GM12801 (cell line): ENCODE data around the gene NIT1.

ENCODE experiments used
- TF ChIP-seq, protein P1 (sequence below): IDR thresholded peaks from one replicate; pipeline ENCODE4 v1.5.1; 2011; ENCODE audit warnings: control low read depth; ENCODE audit not compliant: insufficient read length; ENCODE audit errors: extremely low read depth

The NIT1 gene

GRCh38 chr1:161166669-161167548 is 49.0 kb downstream of the NIT1 start:
- TF ChIP-seq, protein P1, sequence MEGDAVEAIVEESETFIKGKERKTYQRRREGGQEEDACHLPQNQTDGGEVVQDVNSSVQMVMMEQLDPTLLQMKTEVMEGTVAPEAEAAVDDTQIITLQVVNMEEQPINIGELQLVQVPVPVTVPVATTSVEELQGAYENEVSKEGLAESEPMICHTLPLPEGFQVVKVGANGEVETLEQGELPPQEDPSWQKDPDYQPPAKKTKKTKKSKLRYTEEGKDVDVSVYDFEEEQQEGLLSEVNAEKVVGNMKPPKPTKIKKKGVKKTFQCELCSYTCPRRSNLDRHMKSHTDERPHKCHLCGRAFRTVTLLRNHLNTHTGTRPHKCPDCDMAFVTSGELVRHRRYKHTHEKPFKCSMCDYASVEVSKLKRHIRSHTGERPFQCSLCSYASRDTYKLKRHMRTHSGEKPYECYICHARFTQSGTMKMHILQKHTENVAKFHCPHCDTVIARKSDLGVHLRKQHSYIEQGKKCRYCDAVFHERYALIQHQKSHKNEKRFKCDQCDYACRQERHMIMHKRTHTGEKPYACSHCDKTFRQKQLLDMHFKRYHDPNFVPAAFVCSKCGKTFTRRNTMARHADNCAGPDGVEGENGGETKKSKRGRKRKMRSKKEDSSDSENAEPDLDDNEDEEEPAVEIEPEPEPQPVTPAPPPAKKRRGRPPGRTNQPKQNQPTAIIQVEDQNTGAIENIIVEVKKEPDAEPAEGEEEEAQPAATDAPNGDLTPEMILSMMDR: no peak

- TF ChIP-seq, protein P1: no peak
Observed at GRCh38 chr1:161168906-161169305, 51.0 kb downstream of the NIT1 start.
